Hematopoietic multipotent progenitor cell treated with erythropoietin and hydrocortisone succinate and interleukin-3 and kit ligand, for 8 days (in vitro differentiated cells): ENCODE results near the gene MASP2.

ENCODE experiments used
- DNase-seq: peaks from one replicate; pipeline ENCODE4 v3.0.0-alpha.2; 2015

Gene MASP2

GRCh38 chr1:10987840-10988417 lies 59.1 kb downstream of the MASP2 start:
- DNase-seq = no peak

DNA sequence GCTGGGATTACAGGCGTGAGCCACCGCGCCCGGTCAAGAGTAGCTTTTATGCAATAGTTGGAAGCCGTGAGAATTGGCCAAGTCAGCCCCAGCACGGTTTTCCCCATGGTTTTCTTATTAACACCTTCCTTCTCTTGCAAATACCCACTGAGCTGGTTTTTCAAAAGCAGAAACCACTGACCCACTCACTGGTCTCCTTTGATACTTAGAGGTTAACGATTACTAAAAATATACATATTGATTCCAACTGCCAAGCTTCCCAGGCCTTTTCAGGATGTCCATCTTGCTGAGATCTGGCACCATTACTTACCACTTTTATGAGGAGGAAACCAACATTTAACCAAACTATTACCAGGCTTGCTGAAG lies 60.5 kb downstream of the MASP2 start:
- no peak for DNase-seq

DNA sequence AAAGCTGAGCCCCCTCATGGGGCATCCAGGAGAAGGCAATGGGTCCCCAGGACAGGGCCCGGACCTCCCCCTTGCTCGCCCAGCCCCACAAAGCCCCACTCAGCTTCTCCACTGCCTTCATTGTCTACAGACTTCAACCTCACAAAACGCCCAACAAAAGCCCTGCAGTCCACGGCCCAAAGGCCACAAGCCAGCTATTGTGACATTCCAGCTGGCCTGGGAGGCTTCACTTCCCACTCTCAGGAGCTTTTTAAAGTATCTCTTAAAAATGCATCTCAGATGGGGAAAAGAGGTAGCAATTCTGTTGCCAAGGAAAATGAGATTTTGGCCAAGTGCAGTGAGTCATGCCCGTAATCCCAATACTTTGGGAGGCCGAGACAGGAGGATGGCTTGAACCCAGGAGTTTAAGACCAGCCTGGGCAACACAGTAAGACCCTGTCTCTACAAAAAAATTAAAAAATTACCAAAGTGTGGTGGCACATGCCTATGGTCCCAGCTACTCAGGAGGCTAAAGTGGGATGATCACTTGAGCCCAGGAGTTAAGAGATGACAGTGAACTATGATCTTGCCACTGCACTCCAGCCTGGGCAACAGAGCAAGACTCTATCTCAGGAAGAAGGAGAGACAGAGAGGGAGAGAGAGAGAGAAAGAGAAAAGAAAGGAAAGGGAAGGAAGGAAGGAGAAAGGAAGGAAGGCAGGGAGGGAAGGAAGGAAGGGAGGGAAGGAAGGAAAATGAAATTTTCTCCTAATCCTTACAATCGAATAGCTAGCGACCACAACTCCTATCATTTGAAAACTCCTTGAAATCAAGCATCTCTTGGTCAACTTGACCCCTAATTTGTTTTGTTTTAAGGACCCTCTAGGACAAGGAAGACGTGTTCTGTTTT lies 66.0 kb downstream of the MASP2 start:
- no peak for DNase-seq

DNA sequence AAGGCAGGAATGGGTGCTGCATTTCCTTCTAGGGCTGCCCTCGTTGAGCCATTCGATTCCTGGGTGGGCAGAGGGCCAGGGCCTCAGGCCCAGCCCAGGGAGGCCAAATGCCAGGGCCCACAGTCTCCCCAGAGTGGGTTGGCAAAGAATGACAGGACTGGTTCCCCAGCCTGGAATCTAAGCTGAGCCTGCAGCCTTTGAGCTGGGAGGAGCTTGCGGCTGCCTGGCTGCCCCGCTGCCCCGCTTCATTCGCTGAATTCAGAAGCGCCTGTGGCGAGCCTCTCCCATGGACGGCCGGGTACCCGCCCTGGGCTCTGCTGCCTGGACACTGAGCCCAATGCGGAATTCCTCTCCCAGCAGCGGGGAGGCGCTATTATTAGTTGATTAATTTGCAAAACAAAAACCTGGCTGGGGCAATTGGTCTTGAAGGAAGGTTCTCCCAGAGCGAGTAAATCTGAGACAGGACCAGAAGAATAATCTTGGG lies 66.9 kb downstream of the MASP2 start:
- no peak for DNase-seq

DNA sequence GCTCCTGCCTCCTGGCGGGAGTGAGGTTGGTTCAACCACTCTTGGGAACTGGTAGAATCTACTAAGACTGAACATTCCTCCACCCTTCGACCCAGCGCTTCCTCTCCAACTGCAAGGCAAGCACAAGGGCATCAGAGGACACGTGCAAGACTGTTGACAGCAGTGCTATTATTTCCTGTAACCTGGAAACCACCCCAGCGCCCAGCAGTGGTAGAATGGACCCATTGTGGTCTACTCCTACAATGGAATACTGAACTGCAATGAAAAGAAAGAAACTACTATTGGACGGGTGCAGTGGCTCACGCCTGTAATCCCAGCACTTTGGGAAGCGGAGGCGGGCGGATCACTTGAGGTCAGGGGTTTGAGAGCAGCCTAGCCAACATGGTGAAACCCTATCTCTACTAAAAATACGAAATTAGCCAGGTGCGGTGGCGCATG lies 67.5 kb downstream of the MASP2 start:
- no peak for DNase-seq

DNA sequence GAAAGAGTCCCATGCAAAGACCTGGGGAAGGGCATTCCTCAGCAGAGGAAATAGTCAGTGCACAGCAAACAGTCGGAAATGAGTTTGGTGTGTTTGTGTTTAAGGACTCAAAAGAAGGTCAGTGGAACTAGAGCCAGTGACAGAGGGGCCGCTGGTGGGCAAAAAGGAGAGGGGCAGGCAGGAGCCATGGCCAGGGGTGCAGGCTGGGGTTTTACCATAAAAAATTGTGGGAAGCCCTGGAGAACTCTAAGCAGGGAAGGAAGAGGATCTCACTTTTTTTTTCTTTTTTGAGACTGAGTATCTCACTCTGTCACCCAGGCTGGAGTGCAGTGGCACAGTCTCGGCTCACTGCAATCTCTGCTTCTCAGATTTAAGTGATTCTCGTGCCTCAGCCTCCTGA lies 68.3 kb downstream of the MASP2 start:
- no peak for DNase-seq
